ENCODE results near the gene OSBPL10. TPM values are rescaled to one million over a fixed set of nuclear protein-coding genes. Genes with fewer than 3 reads are reported as not detected.

Gene OSBPL10
- total RNA-seq, 2 experiments from 2014 or later = 1.6 to 1.7 TPM

DNA sequence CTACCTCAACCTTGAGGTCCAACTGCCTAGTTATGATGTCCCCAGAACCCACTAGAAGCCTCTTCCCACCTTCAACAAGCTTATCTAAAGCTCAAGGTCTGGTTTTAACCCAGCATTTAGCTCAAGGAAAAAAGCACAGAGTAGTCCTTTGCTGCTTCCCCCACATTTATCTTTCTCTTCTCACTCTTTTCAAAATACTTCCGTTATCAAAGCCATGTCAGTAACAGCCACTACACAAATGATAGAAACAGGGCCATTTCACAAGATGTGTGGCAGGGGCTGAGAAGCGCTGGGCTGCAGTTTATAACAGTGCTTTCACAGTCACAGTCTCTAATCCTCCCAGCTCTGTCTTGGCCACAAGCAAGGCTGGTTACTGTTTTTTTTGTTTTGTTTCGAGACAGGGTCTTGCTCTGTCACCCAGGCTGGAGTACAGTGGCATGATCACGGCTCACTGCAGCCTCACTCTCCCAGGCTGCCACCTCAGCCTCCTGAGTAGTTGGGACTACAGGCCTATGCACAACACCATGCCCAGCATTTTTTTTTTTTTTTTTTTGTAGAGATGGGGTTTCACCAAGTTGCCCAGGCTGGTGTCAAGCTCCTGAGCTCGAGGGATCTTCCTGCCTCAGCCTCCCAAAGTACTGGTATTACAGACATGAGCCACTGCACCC, 218.8 kb downstream of the OSBPL10 start:
- Mint-ChIP-seq H3K27ac (peak overlapping the region; percentile 64), H3K4me1 (peaks cover 64% of the 10 kb centered on the region), H3K36me3 (ENCODE audit: low read depth) (peaks cover 14% of the 10 kb centered on the region), H3K9me3 (peaks cover 6% of the 10 kb centered on the region), H3K27me3 (no peaks in the 10 kb centered on the region), H3K4me3 (no peak overlapping the region)
- ChIA-PET POLR2A (no interaction called here), CTCF (interaction anchor here (0.7 to 0.8 kb wide), 3 partner anchors 31 to 226 kb away, joined by 3 read pairs; no protein-coding TSS in a partner anchor)
- no peak for DNase-seq

DNA sequence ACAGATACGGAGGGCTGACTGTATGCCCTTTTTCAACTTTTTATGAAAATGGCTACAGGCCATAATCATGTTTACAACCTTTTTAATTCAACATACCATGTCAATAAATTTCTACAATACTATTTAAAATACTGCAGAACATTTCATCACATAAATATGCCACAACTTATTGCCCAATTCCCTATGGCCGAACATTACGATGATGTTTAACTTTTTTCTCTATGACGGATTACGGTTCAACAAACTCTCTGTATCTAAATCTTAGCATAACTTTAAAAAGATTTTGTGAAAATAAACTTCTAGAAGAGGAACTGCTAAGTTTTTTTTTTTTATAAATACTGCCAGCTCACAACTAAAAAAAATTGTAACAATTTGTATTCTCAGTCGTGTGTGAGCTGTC, 220.4 kb downstream of the OSBPL10 start:
- POLR2A ChIA-PET = no interaction called here
- Mint-ChIP-seq H3K27ac (no peak overlapping the region), H3K9me3 (peaks cover 6% of the 10 kb centered on the region), H3K4me3 (no peak overlapping the region), H3K4me1 (peaks cover 65% of the 10 kb centered on the region), H3K27me3 (no peaks in the 10 kb centered on the region), H3K36me3 (ENCODE audit: low read depth) (peaks cover 17% of the 10 kb centered on the region)
- DNase-seq = no peak
- CTCF ChIA-PET = no interaction called here

DNA sequence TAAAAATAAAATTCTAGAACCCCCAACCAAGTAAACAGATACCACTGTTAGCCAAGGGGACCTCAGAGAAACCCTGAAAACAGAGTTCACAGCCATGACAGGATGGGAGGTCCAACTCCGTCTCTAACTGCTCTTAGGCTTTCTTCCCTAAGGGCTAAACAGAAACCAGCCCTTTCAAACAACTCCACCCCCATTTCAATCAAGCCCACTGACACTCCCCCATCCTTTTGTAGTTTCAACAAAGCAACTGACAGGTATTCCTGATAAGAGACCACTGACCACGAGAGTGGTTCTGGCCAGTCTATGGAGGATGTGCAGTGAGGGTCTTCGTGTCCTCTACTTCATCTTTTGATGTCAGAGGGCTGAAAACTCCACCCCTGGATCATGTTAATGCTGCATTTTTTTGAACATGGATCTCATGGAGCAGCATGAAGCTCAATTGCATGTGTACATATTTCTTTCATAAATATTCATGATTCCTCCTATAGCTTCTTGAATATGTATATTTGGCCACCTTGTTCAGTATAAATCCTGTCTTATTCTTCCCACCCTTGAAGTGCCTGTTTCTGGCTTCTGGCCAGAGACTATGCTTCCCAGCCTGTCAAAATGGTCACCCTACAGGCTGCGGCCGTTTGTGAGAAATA, 222.6 kb downstream of the OSBPL10 start:
- peak overlapping the region; percentile 77 for H3K27ac Mint-ChIP-seq
- POLR2A ChIA-PET = no interaction called here

DNA sequence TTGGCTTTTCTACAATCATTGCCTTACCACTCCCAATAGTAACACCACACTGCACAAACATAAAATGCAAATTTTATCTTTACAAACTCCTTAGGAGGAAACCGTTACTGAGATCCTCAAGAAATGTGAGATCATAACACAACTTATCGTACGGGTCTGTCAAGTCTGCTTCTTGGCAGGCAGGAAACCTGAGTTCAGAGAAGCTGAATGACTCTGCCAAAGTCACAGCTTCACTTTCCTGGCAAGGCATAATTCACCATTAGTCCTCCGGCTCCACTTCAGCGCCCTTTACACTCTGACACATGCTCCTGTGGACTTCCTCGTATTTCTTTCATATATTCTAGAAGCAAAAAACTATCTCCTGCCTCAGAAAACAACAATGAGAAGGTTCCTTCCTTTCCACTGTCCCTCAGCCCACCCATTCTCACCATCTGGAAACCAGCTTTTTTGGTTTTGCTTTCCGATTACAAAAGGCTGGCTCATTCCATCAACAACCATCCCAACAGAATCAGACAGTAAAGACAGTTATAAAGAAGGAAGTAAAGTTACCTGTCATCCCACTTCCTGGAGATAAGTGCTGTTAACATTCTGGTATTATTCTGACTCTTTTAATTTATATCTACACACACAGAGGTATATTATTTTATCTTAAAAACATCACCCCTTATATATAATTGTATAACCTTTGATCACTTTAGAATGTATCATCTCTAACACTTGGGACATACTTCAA, 225.0 kb downstream of the OSBPL10 start:
- Mint-ChIP-seq H3K36me3 (ENCODE audit: low read depth) (peaks cover 19% of the 10 kb centered on the region), H3K9me3 (peaks cover 8% of the 10 kb centered on the region), H3K4me3 (peak overlapping the region; percentile 53), H3K4me1 (peaks cover 59% of the 10 kb centered on the region), H3K27ac (peak overlapping the region; percentile 96), H3K27me3 (no peaks in the 10 kb centered on the region)
- ChIA-PET CTCF (interaction anchor here (1.2 to 2.0 kb wide), 2 partner anchors 10 to 12 kb away, joined by 3 to 6 read pairs; no protein-coding TSS in a partner anchor), POLR2A (interaction anchor here (0.7 to 3.3 kb wide), 7 partner anchors 10 to 508 kb away, joined by 3 to 34 read pairs (median 4); partner anchors contain the start of gene STT3B)
- DNase-seq = peak; percentile 59

More for the DNA sequence above, 222.6 kb downstream of the OSBPL10 start:
- peaks cover 19% of the 10 kb centered on the region for H3K36me3 Mint-ChIP-seq (ENCODE audit: low read depth)
- CTCF ChIA-PET = interaction anchor here (1.6 kb wide), 1 partner anchor 10 kb away, joined by 5 read pairs; no protein-coding TSS in a partner anchor
- DNase-seq = no peak
- peaks cover 6% of the 10 kb centered on the region for H3K9me3 Mint-ChIP-seq
- H3K4me1 Mint-ChIP-seq = peaks cover 73% of the 10 kb centered on the region
- H3K27me3 Mint-ChIP-seq = no peaks in the 10 kb centered on the region
- H3K4me3 Mint-ChIP-seq = no peak overlapping the region

DNA sequence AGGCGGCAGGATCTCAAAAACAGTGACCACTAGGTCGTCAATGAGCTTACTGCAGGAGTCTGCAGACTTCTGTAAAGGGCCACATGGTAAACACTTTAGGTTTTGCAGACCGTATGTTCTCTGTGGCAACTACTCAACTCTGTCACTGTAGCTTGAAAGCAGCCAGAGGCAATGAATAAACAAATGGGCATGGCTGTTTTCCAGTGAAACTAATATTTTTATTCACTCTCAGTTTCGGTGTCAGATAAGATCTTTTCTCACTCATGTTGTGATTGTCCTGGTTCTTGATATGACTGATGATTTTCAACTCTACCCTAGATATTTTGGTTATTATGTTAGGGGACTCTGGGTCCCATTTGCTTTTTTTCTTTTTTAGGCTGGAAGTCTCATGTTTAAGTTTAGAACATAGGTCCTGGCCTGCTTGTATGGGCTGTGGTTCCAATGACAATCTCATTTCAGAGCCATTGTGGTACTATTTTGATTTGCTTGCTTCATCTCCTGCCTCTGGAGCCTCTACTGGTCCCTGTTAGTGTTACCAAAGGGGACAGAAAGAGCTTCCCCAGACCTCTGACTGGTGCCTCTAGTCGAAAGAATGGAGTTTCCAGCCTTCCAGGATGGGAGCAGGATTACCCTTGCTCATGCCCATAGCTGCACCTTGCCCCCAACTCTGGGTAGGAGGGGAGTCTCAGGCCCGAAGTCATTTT, 226.3 kb downstream of the OSBPL10 start:
- H3K4me1 Mint-ChIP-seq = peaks cover 59% of the 10 kb centered on the region
- CTCF ChIA-PET = no interaction called here

DNA sequence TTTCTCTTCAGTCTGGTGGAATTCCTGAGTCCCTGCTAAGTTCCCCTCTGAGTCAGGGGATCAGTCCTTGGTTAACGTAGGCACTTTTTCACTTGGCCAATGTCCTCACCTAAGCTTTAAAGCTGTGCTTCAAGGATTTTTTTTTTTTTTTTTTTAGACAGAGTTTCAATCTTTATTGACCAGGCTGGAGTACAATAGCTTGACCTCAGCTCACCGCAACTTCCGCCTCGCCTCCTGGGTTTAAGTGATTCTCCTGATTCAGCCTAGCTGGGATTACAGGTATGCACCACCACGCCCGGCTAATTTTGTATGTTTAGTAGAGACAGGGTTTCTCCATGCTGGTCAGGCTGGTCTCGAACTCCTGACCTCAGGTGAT, 228.0 kb downstream of the OSBPL10 start:
- Mint-ChIP-seq H3K9me3 (peaks cover 5% of the 10 kb centered on the region), H3K27ac (no peak overlapping the region), H3K4me3 (no peak overlapping the region), H3K27me3 (no peaks in the 10 kb centered on the region), H3K4me1 (peaks cover 48% of the 10 kb centered on the region), H3K36me3 (ENCODE audit: low read depth) (peaks cover 16% of the 10 kb centered on the region)
- POLR2A ChIA-PET = no interaction called here
- no peak for DNase-seq
- CTCF ChIA-PET = interaction anchor here (1.1 kb wide), 1 partner anchor 16 kb away, joined by 4 read pairs; no protein-coding TSS in a partner anchor

More for the DNA sequence above, 226.3 kb downstream of the OSBPL10 start:
- POLR2A ChIA-PET = interaction anchor here (1.5 to 3.3 kb wide), 4 partner anchors 12 to 360 kb away, joined by 3 to 34 read pairs (median 10); partner anchors contain the start of gene STT3B
- Mint-ChIP-seq H3K4me3 (no peak overlapping the region), H3K27ac (peak overlapping the region; percentile 96), H3K27me3 (no peaks in the 10 kb centered on the region), H3K9me3 (peaks cover 8% of the 10 kb centered on the region), H3K36me3 (ENCODE audit: low read depth) (peaks cover 19% of the 10 kb centered on the region)
- DNase-seq = peak; percentile 25

DNA sequence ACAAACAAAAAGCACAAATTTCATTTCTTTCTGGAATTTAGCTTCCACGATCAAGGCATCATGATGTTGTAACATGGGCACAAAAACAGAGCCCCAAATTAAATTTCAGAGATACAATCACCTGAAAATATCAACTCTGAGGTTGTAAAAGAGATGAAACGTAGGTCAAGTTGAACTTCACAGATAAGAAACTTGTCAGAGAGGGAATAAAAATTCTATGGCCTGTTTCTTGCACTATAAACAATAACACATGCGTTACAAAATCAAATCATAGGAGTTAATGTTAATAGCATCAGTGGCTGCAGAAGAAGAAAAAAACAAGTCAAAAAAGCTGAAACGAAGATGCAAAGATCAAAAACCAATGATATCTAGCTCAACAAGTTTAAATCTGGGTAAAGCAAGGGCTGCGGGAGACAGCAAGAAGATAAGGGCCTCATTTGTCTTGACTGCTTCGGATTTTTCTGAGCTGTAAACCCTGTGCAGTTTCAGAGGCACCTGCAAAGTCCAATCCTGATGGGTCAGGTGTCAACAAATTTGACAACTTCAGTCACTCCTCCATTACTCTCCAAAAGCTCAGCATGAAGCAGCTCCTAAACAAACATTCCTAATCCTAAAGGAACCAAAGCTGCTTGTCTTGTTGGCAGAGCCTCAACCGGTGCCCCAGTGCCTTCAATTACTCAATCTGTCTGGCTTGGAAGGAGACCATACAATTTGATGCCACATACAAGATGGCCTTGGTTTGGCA, 228.6 kb downstream of the OSBPL10 start:
- Mint-ChIP-seq H3K4me1 (peaks cover 42% of the 10 kb centered on the region), H3K27me3 (no peaks in the 10 kb centered on the region), H3K27ac (no peak overlapping the region), H3K9me3 (peaks cover 2% of the 10 kb centered on the region), H3K36me3 (ENCODE audit: low read depth) (peaks cover 12% of the 10 kb centered on the region), H3K4me3 (no peak overlapping the region)
- DNase-seq = no peak
- POLR2A ChIA-PET = no interaction called here
- CTCF ChIA-PET = interaction anchor here (1.1 kb wide), 1 partner anchor 16 kb away, joined by 4 read pairs; no protein-coding TSS in a partner anchor

DNA sequence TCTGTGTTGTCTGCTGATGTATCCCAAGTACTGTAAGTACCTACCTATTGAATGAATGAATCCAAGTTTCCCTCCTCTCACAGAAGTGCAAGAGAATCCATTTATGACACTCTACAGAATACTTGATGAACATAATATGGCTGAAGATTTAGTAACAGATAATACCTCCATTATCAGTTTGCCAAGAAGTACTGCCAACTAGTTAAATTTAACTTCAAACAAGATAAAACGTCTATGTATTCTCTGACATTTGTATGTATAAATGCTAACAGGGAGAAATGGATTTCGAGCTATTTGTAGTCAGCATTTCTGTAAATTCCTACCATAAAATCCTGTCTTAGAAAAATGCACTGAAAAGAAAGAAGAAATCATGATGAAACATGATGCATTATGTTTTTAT, 230.7 kb downstream of the OSBPL10 start:
- H3K27ac Mint-ChIP-seq = no peak overlapping the region
- POLR2A ChIA-PET = no interaction called here
- H3K9me3 Mint-ChIP-seq = peaks cover 2% of the 10 kb centered on the region
- CTCF ChIA-PET = interaction anchor here (1.3 kb wide), 1 partner anchor 16 kb away, joined by 3 read pairs; no protein-coding TSS in a partner anchor
- H3K36me3 Mint-ChIP-seq (ENCODE audit: low read depth) = peaks cover 5% of the 10 kb centered on the region
- H3K27me3 Mint-ChIP-seq = no peaks in the 10 kb centered on the region
- peaks cover 21% of the 10 kb centered on the region for H3K4me1 Mint-ChIP-seq
- no peak for DNase-seq
- no peak overlapping the region for H3K4me3 Mint-ChIP-seq

DNA sequence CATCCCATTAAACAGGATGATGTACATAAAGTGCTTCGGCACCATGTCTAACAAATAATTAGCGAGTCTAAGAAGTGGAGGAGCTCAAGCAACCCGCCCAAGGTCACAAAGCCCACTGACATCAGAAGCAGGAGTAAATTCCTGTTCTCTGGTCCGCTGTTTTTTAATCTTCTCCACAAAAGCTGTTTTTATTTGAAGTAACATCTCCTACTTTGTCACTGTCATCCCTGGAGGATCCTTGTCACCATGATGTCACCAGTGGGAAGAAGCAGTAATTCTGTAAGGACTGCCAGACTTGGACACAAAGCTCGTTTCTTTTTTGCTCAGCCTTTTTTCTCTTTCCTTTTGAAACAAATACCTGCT, 232.1 kb downstream of the OSBPL10 start:
- POLR2A ChIA-PET = no interaction called here
- CTCF ChIA-PET = interaction anchor here (0.7 to 1.2 kb wide), 3 partner anchors 24 to 258 kb away, joined by 3 to 7 read pairs (median 4); no protein-coding TSS in a partner anchor
- H3K9me3 Mint-ChIP-seq = peaks cover 2% of the 10 kb centered on the region
- no peaks in the 10 kb centered on the region for H3K27me3 Mint-ChIP-seq
- H3K4me3 Mint-ChIP-seq = no peak overlapping the region
- H3K27ac Mint-ChIP-seq = no peak overlapping the region
- H3K4me1 Mint-ChIP-seq = peaks cover 7% of the 10 kb centered on the region
- H3K36me3 Mint-ChIP-seq (ENCODE audit: low read depth) = peaks cover 3% of the 10 kb centered on the region
- DNase-seq = no peak

DNA sequence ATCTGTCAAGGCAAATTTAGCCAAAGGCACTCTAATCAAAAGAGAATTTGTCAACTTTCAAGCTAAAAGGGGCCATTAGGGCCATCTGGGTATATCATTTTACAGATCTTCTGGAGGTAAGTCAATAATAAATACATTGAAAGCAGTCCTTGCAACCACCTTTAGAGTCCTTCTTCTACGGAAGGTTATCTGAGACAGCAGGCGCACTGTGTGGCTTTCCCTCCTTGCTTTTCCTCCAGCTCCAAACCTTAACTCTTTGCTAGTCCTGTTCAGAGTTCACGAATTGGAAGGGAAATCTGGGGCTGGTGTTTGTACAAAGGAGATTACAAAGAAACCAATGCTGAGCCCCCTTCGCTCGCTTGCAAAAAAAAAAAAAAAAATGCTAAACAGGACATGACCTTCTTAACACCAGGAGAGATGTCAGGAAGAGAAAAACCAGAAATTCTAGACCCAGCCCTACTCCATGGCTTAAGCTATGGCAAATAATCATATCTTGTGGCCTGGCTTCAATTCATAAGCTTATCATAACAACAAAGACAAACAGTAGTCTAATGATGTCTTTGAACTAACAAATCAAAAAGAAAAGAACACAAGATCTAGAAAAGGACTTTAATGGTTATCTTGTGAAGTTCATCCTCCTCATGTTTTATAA, 232.7 kb downstream of the OSBPL10 start:
- DNase-seq = no peak
- Mint-ChIP-seq H3K4me3 (no peak overlapping the region), H3K9me3 (peaks cover 2% of the 10 kb centered on the region), H3K27ac (no peak overlapping the region), H3K36me3 (ENCODE audit: low read depth) (no peaks in the 10 kb centered on the region), H3K27me3 (no peaks in the 10 kb centered on the region), H3K4me1 (peaks cover 2% of the 10 kb centered on the region)
- POLR2A ChIA-PET = no interaction called here
- CTCF ChIA-PET = interaction anchor here (0.7 to 1.2 kb wide), 3 partner anchors 24 to 258 kb away, joined by 3 to 7 read pairs (median 4); no protein-coding TSS in a partner anchor

DNA sequence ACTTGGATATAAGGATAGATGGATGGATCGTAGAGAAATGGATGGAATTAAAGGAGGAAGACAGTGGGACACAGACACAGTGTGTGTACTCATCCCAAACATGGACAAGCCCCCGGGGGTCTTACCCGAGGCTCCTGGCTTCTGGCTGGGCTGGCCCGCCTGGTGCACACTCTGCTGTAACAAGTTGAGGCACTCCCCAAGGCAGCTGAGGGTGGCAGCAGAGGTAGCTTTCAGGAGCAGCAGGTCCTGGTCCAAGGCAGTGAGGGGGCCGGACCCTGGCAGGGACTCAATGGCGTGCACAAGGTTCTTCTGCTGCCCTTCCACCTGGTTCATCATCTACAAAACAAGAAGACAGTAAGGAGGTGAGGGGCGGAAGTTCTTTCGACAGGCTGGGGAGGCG, 233.3 kb downstream of the OSBPL10 start:
- no peaks in the 10 kb centered on the region for H3K4me1 Mint-ChIP-seq
- no peak overlapping the region for H3K27ac Mint-ChIP-seq
- no peak overlapping the region for H3K4me3 Mint-ChIP-seq
- ChIA-PET CTCF (no interaction called here), POLR2A (no interaction called here)
- H3K9me3 Mint-ChIP-seq = peaks cover 2% of the 10 kb centered on the region
- DNase-seq = no peak
- H3K27me3 Mint-ChIP-seq = no peaks in the 10 kb centered on the region
- no peaks in the 10 kb centered on the region for H3K36me3 Mint-ChIP-seq (ENCODE audit: low read depth)

DNA sequence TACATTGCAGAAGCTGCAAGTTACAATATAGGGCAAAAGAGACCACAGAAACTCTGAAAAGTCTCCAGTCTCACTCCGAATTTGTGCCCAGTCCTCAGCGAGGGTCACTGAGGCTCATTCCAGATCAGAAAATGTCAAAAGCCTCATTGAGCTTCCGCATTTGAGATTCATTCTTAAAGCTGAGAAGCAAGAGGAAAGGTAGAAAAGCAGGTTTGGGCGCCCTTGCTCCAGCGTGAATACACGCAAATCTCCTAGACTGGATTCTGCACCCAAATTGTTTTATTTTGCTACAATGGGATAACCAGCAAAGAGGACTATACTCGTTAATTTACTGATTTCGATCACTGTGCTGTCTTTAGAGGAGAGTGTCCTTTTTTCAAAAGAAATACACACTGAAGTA, 236.1 kb downstream of the OSBPL10 start:
- Mint-ChIP-seq H3K4me1 (no peaks in the 10 kb centered on the region), H3K36me3 (ENCODE audit: low read depth) (peaks cover 3% of the 10 kb centered on the region), H3K4me3 (no peak overlapping the region), H3K9me3 (peaks cover 5% of the 10 kb centered on the region), H3K27me3 (no peaks in the 10 kb centered on the region), H3K27ac (no peak overlapping the region)
- ChIA-PET POLR2A (no interaction called here), CTCF (no interaction called here)
- DNase-seq = no peak
